ENCODE data around the gene ADRA2B. TPM values are rescaled to one million over a fixed set of nuclear protein-coding genes. Genes with fewer than 3 reads are reported as not detected.
"Not testable (repeated sequence)": the region's sequence is repeated elsewhere in the genome, so short reads cannot be mapped to it uniquely, and the experiment has no call there.

ADRA2B gene
- total RNA-seq, 1 experiment from 2014 or later = 0.28 TPM

DNA sequence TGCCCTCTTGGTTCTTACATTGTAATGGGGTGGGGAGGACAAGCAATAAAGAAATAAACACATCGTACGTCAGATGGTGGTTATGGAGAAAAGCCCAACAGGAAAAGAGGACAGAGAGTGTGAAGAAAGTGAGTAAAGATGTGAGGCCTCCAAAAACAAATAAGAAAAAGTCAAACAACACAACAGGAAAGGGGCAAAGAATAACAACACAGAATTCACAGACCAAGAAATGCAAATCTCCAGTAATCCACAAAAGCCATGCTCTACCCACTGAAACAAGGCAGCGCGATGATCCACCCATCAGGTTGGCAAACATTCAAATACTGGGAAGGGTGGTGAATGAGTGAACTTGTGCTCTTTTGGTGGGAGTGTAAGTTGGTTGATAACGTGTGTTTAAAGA, 45.5 kb upstream of the ADRA2B start:
- ATAC-seq = no peak
- DNase-seq (ENCODE audit: low read depth, low spot score) = no peak
- intact Hi-C loops (cut with micrococcal nuclease; ENCODE audit: unreplicated experiment) = no loop called here
- Histone ChIP-seq H3K27me3 (ENCODE audit: control insufficient read depth, insufficient read depth, low read length) (no peaks in the 10 kb centered on the region), H3K27ac (ENCODE audit: low read length) (no peak overlapping the region), H3K4me1 (ENCODE audit: control insufficient read depth, insufficient read depth, low read length) (no peaks in the 10 kb centered on the region), H3K4me3 (ENCODE audit: low read depth in 2 of 2, low read length in 2 of 2) (no peak overlapping the region), H3K9me3 (ENCODE audit: control insufficient read depth, insufficient read depth, low read depth, low read length) (no peaks in the 10 kb centered on the region), H3K36me3 (ENCODE audit: control insufficient read depth, insufficient read depth, low read length) (no peaks in the 10 kb centered on the region)
- in situ Hi-C loops (cut with HindIII; ENCODE audit: low pct_unique_long_range_greater_than_20kb, low sequenced_read_pairs) = loop anchor here (25.0 kb wide), 1 partner anchor 100 kb away; the partner anchor contains the start of genes CIAO1 and TMEM127
- TF ChIP-seq TCF7L2 (IDR thresholded peaks at IDR 0.05; ENCODE audit: low read depth, low read length) (no peak), POLR2AphosphoS5 (IDR thresholded peaks at IDR 0.05; ENCODE audit: low read depth, low read length) (no peak), SIN3A (IDR thresholded peaks at IDR 0.05; ENCODE audit: borderline replicate concordance, insufficient read depth, low read depth, low read length) (no peak)
- TF ChIP-seq, protein P1, sequence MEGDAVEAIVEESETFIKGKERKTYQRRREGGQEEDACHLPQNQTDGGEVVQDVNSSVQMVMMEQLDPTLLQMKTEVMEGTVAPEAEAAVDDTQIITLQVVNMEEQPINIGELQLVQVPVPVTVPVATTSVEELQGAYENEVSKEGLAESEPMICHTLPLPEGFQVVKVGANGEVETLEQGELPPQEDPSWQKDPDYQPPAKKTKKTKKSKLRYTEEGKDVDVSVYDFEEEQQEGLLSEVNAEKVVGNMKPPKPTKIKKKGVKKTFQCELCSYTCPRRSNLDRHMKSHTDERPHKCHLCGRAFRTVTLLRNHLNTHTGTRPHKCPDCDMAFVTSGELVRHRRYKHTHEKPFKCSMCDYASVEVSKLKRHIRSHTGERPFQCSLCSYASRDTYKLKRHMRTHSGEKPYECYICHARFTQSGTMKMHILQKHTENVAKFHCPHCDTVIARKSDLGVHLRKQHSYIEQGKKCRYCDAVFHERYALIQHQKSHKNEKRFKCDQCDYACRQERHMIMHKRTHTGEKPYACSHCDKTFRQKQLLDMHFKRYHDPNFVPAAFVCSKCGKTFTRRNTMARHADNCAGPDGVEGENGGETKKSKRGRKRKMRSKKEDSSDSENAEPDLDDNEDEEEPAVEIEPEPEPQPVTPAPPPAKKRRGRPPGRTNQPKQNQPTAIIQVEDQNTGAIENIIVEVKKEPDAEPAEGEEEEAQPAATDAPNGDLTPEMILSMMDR (IDR thresholded peaks at IDR 0.05) = no peak
- BruUV-seq (replicated peaks) = no TSS peak
- ChIA-PET CTCF (interaction anchor here (0.6 kb wide), 1 partner anchor 13 kb away, joined by 5 read pairs; no protein-coding TSS in a partner anchor), POLR2A (interaction anchor here (0.5 kb wide), 1 partner anchor 239 kb away, joined by 3 read pairs; no protein-coding TSS in a partner anchor)

- CTCF ChIA-PET; intact Hi-C loops (cut with micrococcal nuclease; ENCODE audit: unreplicated experiment): not testable (repeated sequence)
These were observed 44.0 kb upstream of the ADRA2B start for GRCh38 chr2:96160366-96160765.

GRCh38 chr2:96159084-96159830, 42.9 kb upstream of the ADRA2B start:
- H3K4me1 ChIP-seq (ENCODE audit: control insufficient read depth, insufficient read depth, low read length) = no peaks in the 10 kb centered on the region
- H3K27ac ChIP-seq (ENCODE audit: low read length) = no peak overlapping the region
- H3K27me3 ChIP-seq (ENCODE audit: control insufficient read depth, insufficient read depth, low read length) = no peaks in the 10 kb centered on the region
- intact Hi-C loops (cut with micrococcal nuclease; ENCODE audit: unreplicated experiment) = no loop called here
- no peaks in the 10 kb centered on the region for H3K36me3 ChIP-seq (ENCODE audit: control insufficient read depth, insufficient read depth, low read length)
- CTCF ChIA-PET = no interaction called here
- H3K4me3 ChIP-seq (ENCODE audit: low read depth in 2 of 2, low read length in 2 of 2) = no peak overlapping the region
- ATAC-seq (no peak), DNase-seq (ENCODE audit: low read depth, low spot score) (no peak)
- no peak for TF ChIP-seq REST (IDR thresholded peaks at IDR 0.05; ENCODE audit: insufficient read depth in 1 of 2, low read depth in 2 of 2, low read length in 1 of 2)
- TF ChIP-seq POLR2AphosphoS5 (IDR thresholded peaks at IDR 0.05; ENCODE audit: low read depth, low read length) = no peak
- TF ChIP-seq, protein P1 (IDR thresholded peaks at IDR 0.05) = no peak
- TF ChIP-seq SIN3A (IDR thresholded peaks at IDR 0.05; ENCODE audit: borderline replicate concordance, insufficient read depth, low read depth, low read length) = no peak
- no peak for TF ChIP-seq TCF7L2 (IDR thresholded peaks at IDR 0.05; ENCODE audit: low read depth, low read length)
- in situ Hi-C loops (cut with HindIII; ENCODE audit: low pct_unique_long_range_greater_than_20kb, low sequenced_read_pairs) = loop anchor here (25.0 kb wide), 1 partner anchor 103 kb away; the partner anchor contains the start of genes CIAO1 and TMEM127
- no TSS peak for BruUV-seq (replicated peaks)
- no peaks in the 10 kb centered on the region for H3K9me3 ChIP-seq (ENCODE audit: control insufficient read depth, insufficient read depth, low read depth, low read length)
- POLR2A ChIA-PET = no interaction called here

More at GRCh38 chr2:96160366-96160765, 44.0 kb upstream of the ADRA2B start:
- BruUV-seq (replicated peaks); ATAC-seq; H3K9me3 ChIP-seq (ENCODE audit: control insufficient read depth, insufficient read depth, low read depth, low read length); H3K4me3 ChIP-seq (ENCODE audit: low read depth in 2 of 2, low read length in 2 of 2); H3K27ac ChIP-seq (ENCODE audit: low read length); H3K27me3 ChIP-seq (ENCODE audit: control insufficient read depth, insufficient read depth, low read length); H3K4me1 ChIP-seq (ENCODE audit: control insufficient read depth, insufficient read depth, low read length); H3K36me3 ChIP-seq (ENCODE audit: control insufficient read depth, insufficient read depth, low read length); POLR2A ChIA-PET; DNase-seq (ENCODE audit: low read depth, low spot score): not testable (repeated sequence)
- in situ Hi-C loops (cut with HindIII; ENCODE audit: low pct_unique_long_range_greater_than_20kb, low sequenced_read_pairs) = loop anchor here (25.0 kb wide), 1 partner anchor 102 kb away; the partner anchor contains the start of genes CIAO1 and TMEM127
